ENCODE measurements around the gene CRX. TPM values are rescaled to one million over a fixed set of nuclear protein-coding genes. Genes with fewer than 3 reads are reported as not detected.
A peak's percentile ranks its signal among the peaks of the same experiment; 100 is the strongest.
"Not testable (repeated sequence)": the region's sequence is repeated elsewhere in the genome, so short reads cannot be mapped to it uniquely, and the experiment has no call there.

Gene CRX
- polyA plus RNA-seq, 2 of the 4 experiments (the other 2 are of a cell fraction) = not detected

- H3K4me1 ChIP-seq, FAIRE-seq, H3K9me3 ChIP-seq, H3K4me3 ChIP-seq: not testable (repeated sequence)
- Histone ChIP-seq H3K27ac (peak overlapping the region in 1 of 2 experiments; percentile 25; a peak in 1 of 6 replicates), H3K4me2 (0 out of 3 replicates have a peak overlapping the region, but pooled peaks have one; percentile 31)
- peak; percentile 33 to 69; a peak in 3 of 6 replicates for ATAC-seq
- CTCF ChIA-PET = interaction anchor here (1.7 to 22.4 kb wide), 3 partner anchors 7 to 14 kb away, joined by 5 to 330 read pairs (median 16); no protein-coding TSS in a partner anchor
- POLR2A ChIA-PET = interaction anchor here (0.9 kb wide), 1 partner anchor 8 kb away, joined by 6 read pairs; no protein-coding TSS in a partner anchor
- DNase-seq (ENCODE audit: low read depth in 1 of 2, low spot score in 1 of 2) = peak; percentile 54 to 57
- 16% methylated on average over 9 of the region's 9 CpGs for WGBS (ENCODE audit: missing lambda C conversion rate)
- 0 out of 2 replicates have a peak, but pooled peaks have one; percentile 24 for TF ChIP-seq E2F6 (IDR thresholded peaks at IDR 0.05; ENCODE audit: borderline replicate concordance, low read depth)
- peak; percentile 41; the same call in 1 of the 2 replicates for TF ChIP-seq FOSL2 (IDR thresholded peaks at IDR 0.05)
- TF ChIP-seq FOSL2 (CRISPR knock-in tag; IDR thresholded peaks at IDR 0.05) = peak; percentile 94
Observed at GRCh38 chr19:47858231-47858630, 36.5 kb downstream of the CRX start.

GRCh38 chr19:47858646-47859285, 37.0 kb downstream of the CRX start, which contains the start of gene TPRX2:
Gene TPRX2, plus strand, starts transcription at chr19:47859235. Its CDS starts 12 bp downstream, at chr19:47859247.
- DNase-seq (ENCODE audit: low read depth in 1 of 2, low spot score in 1 of 2); H3K4me1 ChIP-seq; H3K9me3 ChIP-seq; H3K4me3 ChIP-seq; POLR2A ChIA-PET: not testable (repeated sequence)
- Histone ChIP-seq H3K27ac (peak within 1 kb of the TSS in 1 of 2 experiments; percentile 25; a peak in 1 of 6 replicates), H3K4me2 (0 out of 3 replicates have a peak within 1 kb of the TSS, but pooled peaks have one; percentile 31)
- peak; percentile 13 to 21; a peak in 3 of 6 replicates for ATAC-seq
- FAIRE-seq = peak; percentile 7
- CTCF ChIA-PET = interaction anchor here (1.7 to 22.4 kb wide), 3 partner anchors 7 to 13 kb away, joined by 5 to 330 read pairs (median 16); no protein-coding TSS in a partner anchor
- WGBS (ENCODE audit: missing lambda C conversion rate) = 75% methylated on average over 8 of the region's 9 CpGs

- CTCF ChIA-PET = interaction anchor here (0.6 to 22.4 kb wide), 2 partner anchors 6 to 330 kb away, joined by 4 to 330 read pairs; no protein-coding TSS in a partner anchor
- H3K4me3 ChIP-seq; DNase-seq (ENCODE audit: low read depth in 1 of 2, low spot score in 1 of 2); H3K4me1 ChIP-seq; H3K4me2 ChIP-seq; FAIRE-seq; POLR2A ChIA-PET; H3K27ac ChIP-seq; H3K9me3 ChIP-seq: not testable (repeated sequence)
- WGBS (ENCODE audit: missing lambda C conversion rate) = no CpG with 5 or more reads among the region's 17 CpGs
- 0 out of 6 replicates have a peak, but pooled peaks of 1 of the 2 experiments have one; percentile 3 for ATAC-seq
Observed at GRCh38 chr19:47859838-47860237, 38.1 kb downstream of the CRX start.

- FAIRE-seq (no peak), ATAC-seq (no peak), DNase-seq (ENCODE audit: low read depth in 1 of 2, low spot score in 1 of 2) (no peak)
- 98% methylated on average over 15 of the region's 34 CpGs for WGBS (ENCODE audit: missing lambda C conversion rate)
- ChIA-PET CTCF (interaction anchor here (4.1 to 10.0 kb wide), 3 partner anchors 12 to 46 kb away, joined by 42 to 330 read pairs (median 79); partner anchors contain the start of gene TPRX2), POLR2A (no interaction called here)
- TF ChIP-seq EHMT2 (IDR thresholded peaks at IDR 0.05; ENCODE audit: low read depth) (no peak), KDM5A (IDR thresholded peaks at IDR 0.05) (no peak), TFCP2L1 (CRISPR knock-in tag; IDR thresholded peaks at IDR 0.05) (no peak), BCL3 (IDR thresholded peaks at IDR 0.05) (no peak), HOXA7 (CRISPR knock-in tag; IDR thresholded peaks at IDR 0.05) (no peak), NFE2L2 (conservative IDR thresholded peaks at IDR 0.05; ENCODE audit: low read length) (no peak), USF2 (IDR thresholded peaks at IDR 0.05) (no peak), NR3C1 (IDR thresholded peaks at IDR 0.05) (no peak), MYC (IDR thresholded peaks at IDR 0.05; ENCODE audit: borderline replicate concordance, low read length) (no peak), HES2 (IDR thresholded peaks at IDR 0.05) (no peak), ZFP36 (IDR thresholded peaks at IDR 0.05; ENCODE audit: borderline replicate concordance, partially characterized antibody) (no peak), ESRRA (IDR thresholded peaks at IDR 0.05; ENCODE audit: borderline replicate concordance, low read length) (no peak), HOXB5 (CRISPR knock-in tag; IDR thresholded peaks at IDR 0.05) (no peak), FOXS1 (CRISPR knock-in tag; IDR thresholded peaks at IDR 0.05) (no peak), PHF8 (IDR thresholded peaks at IDR 0.05; ENCODE audit: borderline replicate concordance, low read depth) (no peak)
- Histone ChIP-seq H3K4me1 (peaks cover 8% of the 10 kb centered on the region), H3K4me2 (no peak overlapping the region), H3K9me3 (no peaks in the 10 kb centered on the region), H3K27ac (no peak overlapping the region), H3K4me3 (no peak overlapping the region)
Observed at GRCh38 chr19:47860602-47861297, 39.0 kb downstream of the CRX start.

All from A549 (cell line).